Measurements from ENCODE around the gene GPX2.

Gene GPX2

GRCh38 chr14:64955297-64955696, 12.8 kb upstream of the GPX2 start:
- H3K9ac ChIP-seq (ENCODE audit: insufficient read length): no peak overlapping the region
- DNase-seq (ENCODE audit: low read depth, low spot score): no peak
- peaks cover 5% of the 10 kb centered on the region; the same call in 1 of the 2 replicates for H3K36me3 ChIP-seq (ENCODE audit: insufficient read depth, low read length)
- no peak for TF ChIP-seq POLR2AphosphoS5 (IDR thresholded peaks at IDR 0.05; ENCODE audit: borderline replicate concordance, low read depth, low read length)
- TF ChIP-seq FOXP2 (optimal IDR thresholded peaks at IDR 0.05; ENCODE audit: control extremely low read depth, extremely low read length, insufficient read depth): no peak
- no peak for TF ChIP-seq EZH2 (IDR thresholded peaks at IDR 0.05)
- H3K9me3 ChIP-seq (ENCODE audit: low read depth, low read length): no peaks in the 10 kb centered on the region
- H3K4me3 ChIP-seq: no peak overlapping the region
- no peak overlapping the region for H3K27ac ChIP-seq

GRCh38 chr14:64954491-64955240, 12.1 kb upstream of the GPX2 start:
- peaks cover 6% of the 10 kb centered on the region; the same call in 1 of the 2 replicates for H3K36me3 ChIP-seq (ENCODE audit: insufficient read depth, low read length)
- TF ChIP-seq EZH2 (IDR thresholded peaks at IDR 0.05): no peak
- no peak for TF ChIP-seq FOXP2 (optimal IDR thresholded peaks at IDR 0.05; ENCODE audit: control extremely low read depth, extremely low read length, insufficient read depth)
- no peak for TF ChIP-seq POLR2AphosphoS5 (IDR thresholded peaks at IDR 0.05; ENCODE audit: borderline replicate concordance, low read depth, low read length)

GRCh38 chr14:64953661-64954060, 11.1 kb upstream of the GPX2 start:
- no peak for DNase-seq (ENCODE audit: low read depth, low spot score)
- Histone ChIP-seq H3K4me3 (no peak overlapping the region), H3K9ac (ENCODE audit: insufficient read length) (no peak overlapping the region), H3K27ac (no peak overlapping the region), H3K36me3 (ENCODE audit: insufficient read depth, low read length) (peaks cover 6% of the 10 kb centered on the region; the same call in 1 of the 2 replicates), H3K9me3 (ENCODE audit: low read depth, low read length) (no peaks in the 10 kb centered on the region)
- TF ChIP-seq FOXP2 (optimal IDR thresholded peaks at IDR 0.05; ENCODE audit: control extremely low read depth, extremely low read length, insufficient read depth): no peak
- no peak for TF ChIP-seq EZH2 (IDR thresholded peaks at IDR 0.05)
- TF ChIP-seq POLR2AphosphoS5 (IDR thresholded peaks at IDR 0.05; ENCODE audit: borderline replicate concordance, low read depth, low read length): no peak

More at GRCh38 chr14:64954491-64955240, 12.1 kb upstream of the GPX2 start:
- H3K9me3 ChIP-seq (ENCODE audit: low read depth, low read length): no peaks in the 10 kb centered on the region
- no peak overlapping the region for H3K27ac ChIP-seq
- H3K9ac ChIP-seq (ENCODE audit: insufficient read length): no peak overlapping the region
- no peak for DNase-seq (ENCODE audit: low read depth, low spot score)
- no peak overlapping the region for H3K4me3 ChIP-seq

- H3K27ac ChIP-seq: no peak overlapping the region
- DNase-seq (ENCODE audit: low read depth, low spot score): no peak
- H3K4me3 ChIP-seq: no peak overlapping the region
- no peaks in the 10 kb centered on the region for H3K9me3 ChIP-seq (ENCODE audit: low read depth, low read length)
- peaks cover 6% of the 10 kb centered on the region; the same call in 1 of the 2 replicates for H3K36me3 ChIP-seq (ENCODE audit: insufficient read depth, low read length)
- TF ChIP-seq POLR2AphosphoS5 (IDR thresholded peaks at IDR 0.05; ENCODE audit: borderline replicate concordance, low read depth, low read length) (no peak), EZH2 (IDR thresholded peaks at IDR 0.05) (no peak), FOXP2 (optimal IDR thresholded peaks at IDR 0.05; ENCODE audit: control extremely low read depth, extremely low read length, insufficient read depth) (no peak)
- no peak overlapping the region for H3K9ac ChIP-seq (ENCODE audit: insufficient read length)
These were observed 10.7 kb upstream of the GPX2 start for GRCh38 chr14:64953310-64953654.

GRCh38 chr14:64952598-64953309, 10.2 kb upstream of the GPX2 start:
- TF ChIP-seq FOXP2 (optimal IDR thresholded peaks at IDR 0.05; ENCODE audit: control extremely low read depth, extremely low read length, insufficient read depth) (no peak), EZH2 (IDR thresholded peaks at IDR 0.05) (no peak), POLR2AphosphoS5 (IDR thresholded peaks at IDR 0.05; ENCODE audit: borderline replicate concordance, low read depth, low read length) (no peak)
- Histone ChIP-seq H3K9me3 (ENCODE audit: low read depth, low read length) (no peaks in the 10 kb centered on the region), H3K36me3 (ENCODE audit: insufficient read depth, low read length) (peaks cover 6% of the 10 kb centered on the region; the same call in 1 of the 2 replicates), H3K9ac (ENCODE audit: insufficient read length) (no peak overlapping the region), H3K27ac (no peak overlapping the region), H3K4me3 (no peak overlapping the region)
- DNase-seq (ENCODE audit: low read depth, low spot score): no peak

GRCh38 chr14:64951724-64952123, 9.2 kb upstream of the GPX2 start:
- no peak overlapping the region for H3K9ac ChIP-seq (ENCODE audit: insufficient read length)
- H3K27ac ChIP-seq: no peak overlapping the region
- H3K9me3 ChIP-seq (ENCODE audit: low read depth, low read length): no peaks in the 10 kb centered on the region
- TF ChIP-seq EZH2 (IDR thresholded peaks at IDR 0.05) (no peak), POLR2AphosphoS5 (IDR thresholded peaks at IDR 0.05; ENCODE audit: borderline replicate concordance, low read depth, low read length) (no peak), FOXP2 (optimal IDR thresholded peaks at IDR 0.05; ENCODE audit: control extremely low read depth, extremely low read length, insufficient read depth) (no peak)
- DNase-seq (ENCODE audit: low read depth, low spot score): no peak
- peaks cover 7% of the 10 kb centered on the region; the same call in 1 of the 2 replicates for H3K36me3 ChIP-seq (ENCODE audit: insufficient read depth, low read length)
- no peak overlapping the region for H3K4me3 ChIP-seq

GRCh38 chr14:64951291-64951690, 8.7 kb upstream of the GPX2 start:
- H3K36me3 ChIP-seq (ENCODE audit: insufficient read depth, low read length): peaks cover 10% of the 10 kb centered on the region; the same call in 1 of the 2 replicates
- H3K27ac ChIP-seq: no peak overlapping the region
- DNase-seq (ENCODE audit: low read depth, low spot score): no peak
- no peak overlapping the region for H3K9ac ChIP-seq (ENCODE audit: insufficient read length)
- no peak overlapping the region for H3K4me3 ChIP-seq
- TF ChIP-seq EZH2 (IDR thresholded peaks at IDR 0.05) (no peak), POLR2AphosphoS5 (IDR thresholded peaks at IDR 0.05; ENCODE audit: borderline replicate concordance, low read depth, low read length) (no peak), FOXP2 (optimal IDR thresholded peaks at IDR 0.05; ENCODE audit: control extremely low read depth, extremely low read length, insufficient read depth) (no peak)
- no peaks in the 10 kb centered on the region for H3K9me3 ChIP-seq (ENCODE audit: low read depth, low read length)

GRCh38 chr14:64950889-64951288, 8.3 kb upstream of the GPX2 start:
- DNase-seq (ENCODE audit: low read depth, low spot score): no peak
- H3K27ac ChIP-seq: no peak overlapping the region
- H3K9me3 ChIP-seq (ENCODE audit: low read depth, low read length): no peaks in the 10 kb centered on the region
- H3K9ac ChIP-seq (ENCODE audit: insufficient read length): no peak overlapping the region
- TF ChIP-seq EZH2 (IDR thresholded peaks at IDR 0.05) (no peak), FOXP2 (optimal IDR thresholded peaks at IDR 0.05; ENCODE audit: control extremely low read depth, extremely low read length, insufficient read depth) (no peak), POLR2AphosphoS5 (IDR thresholded peaks at IDR 0.05; ENCODE audit: borderline replicate concordance, low read depth, low read length) (no peak)
- H3K36me3 ChIP-seq (ENCODE audit: insufficient read depth, low read length): peaks cover 10% of the 10 kb centered on the region; the same call in 1 of the 2 replicates
- no peak overlapping the region for H3K4me3 ChIP-seq
